HG03457 (cell line): ENCODE results near the gene ASTN2.

Experiments used
- ATAC-seq: cut with Tn5 transposase; IDR thresholded peaks from one replicate; pipeline ENCODE4 v1.9.1; 2021; ENCODE audit warnings: moderate number of reproducible peaks; ENCODE audit not compliant: unreplicated experiment

ASTN2 gene

DNA sequence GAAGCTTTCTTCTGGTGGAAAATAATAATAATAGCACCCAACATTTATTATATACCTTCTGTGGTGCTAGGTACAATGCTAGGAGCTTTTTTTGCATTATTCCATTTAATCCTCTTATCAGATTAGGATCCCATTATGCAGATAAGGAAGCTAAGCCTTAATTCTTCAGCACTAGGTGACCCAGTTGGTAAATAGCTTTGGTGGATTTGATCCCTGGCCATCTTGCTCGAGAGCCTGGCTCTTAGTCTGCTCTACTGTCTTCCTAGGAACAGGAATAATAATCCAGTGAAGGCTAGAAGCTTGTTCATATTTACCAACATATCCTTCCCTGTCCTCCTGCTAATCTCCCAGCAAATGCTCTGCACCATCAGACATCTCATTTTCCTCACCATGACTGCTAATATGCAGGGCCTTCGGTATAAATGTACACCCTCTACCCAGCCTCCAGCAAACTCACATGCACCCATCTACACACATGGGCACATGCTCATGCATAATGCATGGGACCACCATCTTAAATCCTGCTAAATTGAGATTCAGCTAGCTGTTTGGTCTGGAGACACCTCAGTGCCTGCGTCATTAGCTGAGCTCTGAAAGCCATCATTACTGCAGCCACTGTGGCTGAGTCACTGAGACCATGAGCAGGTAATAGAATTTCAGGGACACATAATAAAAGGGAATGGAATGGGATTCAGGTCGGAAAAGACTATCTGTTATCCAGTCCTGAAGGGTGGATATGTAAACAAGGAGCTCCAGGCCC, 640.3 kb downstream of the ASTN2 start:
- ATAC-seq = no peak

DNA sequence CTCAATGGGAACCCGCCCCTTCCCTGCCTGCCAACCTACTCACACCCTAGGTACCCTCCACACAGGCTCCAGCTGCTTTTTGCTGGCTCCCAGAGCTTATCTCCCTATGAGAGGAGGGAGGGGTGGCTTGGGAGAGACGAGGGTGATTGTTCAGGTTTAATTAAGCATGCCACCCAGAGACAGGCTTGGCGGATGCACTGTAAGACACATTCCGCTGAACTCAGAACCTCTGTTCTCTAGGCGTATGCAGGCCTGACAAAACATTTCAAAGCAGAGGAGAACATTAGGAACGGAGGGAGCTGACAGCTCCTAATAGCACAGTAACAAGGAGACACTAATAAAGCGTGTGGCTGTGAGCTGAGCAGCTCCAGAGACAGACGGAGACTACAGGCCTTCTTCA, 647.6 kb downstream of the ASTN2 start:
- ATAC-seq = no peak

DNA sequence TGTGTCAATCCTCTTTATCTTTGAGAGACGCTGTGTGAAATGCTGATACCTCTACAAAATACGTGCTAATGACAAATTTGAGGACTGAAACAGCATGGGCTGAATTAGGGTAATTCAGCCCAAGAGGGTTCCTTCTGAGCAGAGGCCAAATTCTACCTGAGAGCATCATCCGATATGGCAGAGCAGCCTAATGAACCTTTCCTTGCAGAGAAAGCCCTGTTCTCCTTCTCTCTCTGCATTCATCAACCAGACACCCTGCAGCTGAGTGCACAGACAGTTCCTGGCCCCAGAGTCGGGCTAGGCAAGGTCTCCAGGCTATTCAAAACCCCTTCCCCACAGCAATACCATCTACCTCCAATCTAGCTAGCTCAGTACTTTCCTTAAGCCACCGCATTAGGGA, 649.8 kb downstream of the ASTN2 start:
- ATAC-seq = no peak

DNA sequence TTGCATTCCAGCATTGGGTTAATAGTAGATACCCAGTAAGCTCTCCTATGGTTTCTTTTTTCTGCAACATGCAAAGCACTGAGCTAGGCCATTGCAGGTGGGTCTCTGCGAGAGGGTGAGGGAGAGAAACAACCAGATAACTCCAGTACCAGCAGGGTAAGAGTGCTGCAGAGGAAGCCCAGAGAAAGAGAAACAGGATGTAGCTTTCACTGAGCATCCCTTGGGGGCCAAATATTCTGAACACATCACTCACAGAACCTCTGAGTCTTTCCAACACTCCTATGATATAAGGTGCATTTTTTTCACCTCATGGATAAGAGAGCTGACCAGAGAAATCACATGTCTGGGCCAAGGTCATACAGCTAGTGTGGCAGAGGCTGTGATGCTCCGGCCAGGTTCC, 651.1 kb downstream of the ASTN2 start:
- ATAC-seq = no peak

DNA sequence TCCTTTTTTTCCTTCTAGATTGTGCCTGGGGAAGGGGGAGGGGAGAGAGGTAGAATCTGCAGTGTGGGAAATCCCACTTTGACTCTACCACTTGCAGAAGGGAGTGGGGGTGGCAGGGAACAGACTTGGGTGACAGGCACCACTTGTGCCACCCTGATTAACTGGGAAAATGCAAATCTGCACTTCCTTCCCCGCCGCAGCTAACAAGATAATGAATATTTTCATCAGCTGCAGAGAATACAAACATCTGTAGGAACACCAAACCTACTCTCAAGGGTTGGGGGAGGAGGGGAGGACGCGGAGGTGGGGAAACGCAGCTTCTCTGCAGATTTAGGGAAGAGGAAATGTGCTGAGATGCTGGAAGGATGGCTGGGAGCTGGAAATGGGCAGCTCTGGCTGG, 654.2 kb downstream of the ASTN2 start:
- ATAC-seq = no peak

DNA sequence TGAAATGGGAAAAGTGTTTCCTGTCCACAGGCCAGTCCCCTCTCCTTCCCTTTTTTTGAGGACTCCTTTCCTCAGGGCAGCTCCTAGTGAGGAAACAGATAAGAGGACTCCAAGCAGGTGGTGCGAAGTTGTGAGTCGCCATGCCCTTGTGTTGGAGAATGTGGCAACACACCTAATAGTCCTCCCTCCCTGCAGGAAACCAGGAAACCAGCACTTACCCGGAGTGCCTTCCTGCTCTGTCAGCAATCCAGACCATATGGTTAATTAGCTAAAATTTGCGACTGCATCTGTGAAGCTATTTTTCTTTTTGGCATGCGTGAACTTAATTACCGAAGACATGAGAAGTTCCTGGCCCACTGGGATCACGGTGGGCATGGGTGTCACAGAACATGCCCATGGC, 657.8 kb downstream of the ASTN2 start:
- no peak for ATAC-seq

DNA sequence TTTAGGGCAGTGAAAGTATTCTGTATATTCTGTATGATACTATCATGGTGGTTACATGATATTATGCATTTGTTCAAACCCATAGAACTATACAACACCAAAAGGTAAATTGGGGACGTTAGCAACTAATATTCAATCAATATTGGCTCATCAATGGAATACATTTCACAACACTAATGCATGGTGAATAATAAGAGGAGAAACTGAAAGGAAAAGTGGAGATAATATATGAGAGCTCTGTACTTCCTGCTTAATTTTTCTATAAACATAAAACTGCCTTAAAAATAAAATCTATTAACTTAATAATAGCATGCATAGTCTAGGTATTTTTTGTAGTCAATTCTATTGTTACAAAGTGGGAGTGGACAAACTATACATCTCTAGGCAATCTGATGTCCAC, 661.5 kb downstream of the ASTN2 start:
- no peak for ATAC-seq

DNA sequence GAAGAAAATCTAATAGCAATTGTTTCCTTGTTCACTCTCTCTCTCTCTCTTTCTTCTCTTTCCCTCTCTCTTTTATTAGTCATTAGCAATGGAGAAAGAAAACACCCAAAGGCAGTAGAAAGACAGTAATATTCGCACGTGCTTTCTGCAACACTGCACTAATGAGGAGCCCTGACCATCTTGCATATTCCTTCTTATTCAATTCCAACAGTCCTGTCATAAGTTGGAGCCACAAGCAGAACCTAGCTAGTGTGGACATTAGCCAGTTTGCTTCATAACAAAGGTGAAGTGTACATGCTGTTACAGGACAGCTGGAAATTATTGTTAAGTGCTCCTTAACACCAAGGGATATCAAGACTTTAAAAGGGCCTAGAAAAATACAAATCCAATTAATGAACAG, 664.3 kb downstream of the ASTN2 start:
- no peak for ATAC-seq

DNA sequence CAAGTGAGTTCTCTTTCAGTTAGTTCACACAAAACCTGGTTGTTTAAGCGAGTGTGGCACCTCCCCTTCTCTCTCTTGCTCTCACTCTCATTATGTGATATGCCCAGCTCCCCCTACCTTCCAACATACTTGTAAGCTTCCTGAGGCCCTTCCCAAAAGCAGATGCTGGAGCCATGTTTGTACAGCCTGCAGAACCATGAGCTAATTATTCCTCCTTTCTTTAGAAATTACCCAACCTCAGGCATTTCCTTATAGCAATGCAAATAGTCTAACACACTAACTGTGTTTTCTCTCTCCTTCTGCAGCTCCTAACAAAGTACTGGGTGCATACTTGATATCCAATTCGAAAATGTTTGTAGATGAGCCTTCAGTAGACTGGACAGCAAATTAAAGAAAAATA, 665.1 kb downstream of the ASTN2 start:
- ATAC-seq = no peak

DNA sequence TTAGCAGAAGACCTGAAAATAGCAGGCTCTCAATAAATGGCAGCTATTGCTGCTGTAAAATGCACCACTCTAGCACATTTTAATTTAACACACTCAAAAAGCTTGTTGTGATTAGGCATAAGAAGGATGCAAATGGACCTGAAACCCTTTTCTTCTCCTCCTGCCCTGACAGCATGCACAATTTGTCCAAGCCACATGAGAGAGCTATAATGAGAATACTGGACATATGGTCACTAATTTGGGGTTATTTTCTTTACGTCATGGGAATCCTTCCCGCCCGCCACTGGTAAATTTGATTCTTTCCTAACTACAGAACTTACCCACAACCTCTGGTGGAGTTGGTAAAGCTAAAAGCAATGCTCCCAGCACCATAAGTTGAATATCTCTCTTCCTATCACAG, 665.7 kb downstream of the ASTN2 start:
- ATAC-seq = no peak

DNA sequence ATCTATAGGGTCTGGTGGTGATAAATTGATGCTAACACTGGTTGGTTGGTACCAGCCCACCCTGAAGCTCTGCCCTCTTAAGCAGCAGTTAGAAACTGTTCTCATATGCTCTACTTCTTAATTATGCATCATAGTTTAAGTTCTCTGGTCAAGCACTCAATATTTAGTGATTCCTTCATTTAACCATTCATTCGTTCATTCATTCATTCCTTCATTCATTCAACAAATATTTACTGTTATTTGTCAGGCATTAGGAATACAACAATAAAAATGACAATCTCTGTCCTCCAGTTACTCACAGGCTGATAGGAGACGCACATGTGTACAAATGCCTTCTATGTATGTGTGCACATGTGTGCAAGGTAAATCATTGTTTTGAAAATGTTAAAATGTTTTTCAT, 673.1 kb downstream of the ASTN2 start:
- ATAC-seq = no peak

DNA sequence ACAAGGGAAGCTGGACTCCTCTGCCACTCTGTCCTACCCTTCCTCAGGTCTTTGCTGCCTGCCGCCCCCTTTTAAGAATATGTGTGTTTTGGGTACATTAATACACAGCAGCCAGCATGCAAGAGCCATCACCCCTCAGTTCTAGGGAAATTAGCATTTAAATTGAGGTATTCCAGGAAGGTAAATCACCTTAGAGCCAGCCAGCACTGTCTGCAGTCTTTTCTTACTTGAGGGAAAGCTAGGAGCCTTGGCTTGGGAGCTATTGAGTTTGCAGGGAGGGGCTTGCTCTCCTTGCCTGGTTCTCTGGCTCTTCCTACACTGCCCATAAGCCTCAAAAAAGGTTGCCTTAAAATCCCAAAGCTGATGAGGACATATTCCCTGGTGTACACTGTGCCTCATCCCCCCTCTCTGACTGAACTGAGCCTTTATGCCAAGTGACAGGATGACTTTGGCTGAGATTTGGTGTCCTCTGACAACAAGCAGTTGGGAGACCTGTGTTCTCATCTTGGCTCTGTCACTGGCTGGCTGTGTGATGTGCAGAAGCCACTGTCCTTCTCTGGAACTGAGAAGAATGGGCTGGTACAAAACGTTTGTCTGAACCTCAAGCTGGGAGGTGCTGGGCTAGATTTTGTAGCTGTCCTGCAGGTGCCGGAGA, 673.6 kb downstream of the ASTN2 start:
- ATAC-seq = no peak

DNA sequence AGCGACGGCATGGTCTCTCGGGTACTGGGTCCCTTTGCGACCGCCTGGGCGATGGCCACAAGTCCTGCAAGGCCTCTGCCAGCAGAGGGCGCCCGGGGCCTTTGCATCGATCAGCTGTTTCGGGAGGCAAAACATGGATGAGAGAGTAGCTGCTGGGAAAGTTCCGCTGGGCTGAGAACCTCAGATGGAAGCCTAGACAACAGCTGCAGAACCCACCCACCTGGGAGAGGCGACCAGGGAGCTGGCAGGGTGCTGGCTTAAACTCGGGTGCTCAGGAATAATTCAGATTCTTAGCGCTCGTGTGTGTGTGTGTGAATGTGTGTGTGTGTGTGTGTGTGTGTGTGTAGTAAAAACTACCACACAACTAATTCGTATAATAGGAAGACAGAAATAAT, 677.7 kb downstream of the ASTN2 start:
- peak; percentile 67 for ATAC-seq

DNA sequence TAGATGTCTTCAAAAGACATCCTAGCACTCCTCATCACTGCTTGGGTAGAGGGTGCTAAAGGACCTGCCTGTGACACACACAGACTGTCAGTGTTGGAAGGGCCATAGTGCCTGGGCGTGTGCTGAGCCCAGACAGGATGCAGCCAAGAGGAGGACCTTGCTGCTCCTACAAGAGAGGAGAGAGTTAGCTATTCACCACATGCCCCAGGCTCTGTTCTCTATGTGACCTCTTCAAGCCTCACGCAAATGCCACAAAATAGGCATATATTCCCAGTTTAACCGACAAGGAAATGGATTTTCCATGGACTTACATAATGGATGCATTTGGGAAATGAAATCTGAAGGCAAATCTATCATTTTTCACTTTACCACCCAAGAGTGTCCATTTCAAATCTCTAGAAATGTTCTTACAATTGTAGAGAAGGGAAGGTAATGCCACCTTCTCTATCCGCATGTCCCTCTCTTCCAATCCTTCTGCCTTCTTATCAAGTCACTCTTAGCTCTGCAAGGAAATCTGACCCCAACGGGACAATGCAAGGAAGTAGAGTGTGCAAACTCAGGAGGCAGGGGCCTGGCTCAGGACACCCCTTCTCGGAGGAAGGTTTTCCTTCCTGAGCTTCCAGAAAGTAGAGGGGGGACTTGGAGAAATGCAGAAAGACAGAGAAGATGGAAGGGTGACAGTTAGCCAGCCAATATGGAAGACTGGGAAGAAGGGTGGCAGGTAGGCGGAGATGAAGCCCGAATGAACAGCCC, 678.3 kb downstream of the ASTN2 start:
- no peak for ATAC-seq

DNA sequence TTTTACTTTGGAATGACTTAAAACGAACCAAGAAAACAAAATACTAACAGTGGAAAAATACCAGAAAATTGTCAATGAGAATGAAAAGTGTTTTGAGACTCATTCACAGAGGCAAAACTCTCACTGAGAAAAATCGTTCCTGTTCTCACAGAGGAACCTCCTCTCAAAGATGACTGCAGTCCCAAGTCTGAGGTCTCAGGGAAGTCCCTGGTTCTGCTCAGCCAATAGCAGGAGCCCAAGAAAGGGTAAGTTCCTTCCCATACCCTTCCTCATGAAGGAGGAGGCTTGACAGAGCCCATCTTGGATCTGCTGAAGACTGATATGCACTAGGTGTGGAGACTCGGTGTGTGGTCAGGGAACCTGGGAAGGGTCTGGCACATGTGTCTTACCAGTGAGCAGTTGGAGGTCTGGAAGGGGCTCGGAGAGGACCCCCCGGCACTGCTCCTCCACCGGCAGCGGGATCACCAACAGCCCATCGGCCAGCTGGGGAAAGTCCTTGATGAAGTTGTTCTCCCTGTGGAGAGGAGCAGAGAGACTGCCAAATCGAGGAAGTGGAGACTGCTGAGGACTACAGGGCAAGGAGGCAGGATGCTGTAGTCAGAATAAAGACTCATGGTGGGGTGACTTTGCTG, 681.7 kb downstream of the ASTN2 start:
- no peak for ATAC-seq

DNA sequence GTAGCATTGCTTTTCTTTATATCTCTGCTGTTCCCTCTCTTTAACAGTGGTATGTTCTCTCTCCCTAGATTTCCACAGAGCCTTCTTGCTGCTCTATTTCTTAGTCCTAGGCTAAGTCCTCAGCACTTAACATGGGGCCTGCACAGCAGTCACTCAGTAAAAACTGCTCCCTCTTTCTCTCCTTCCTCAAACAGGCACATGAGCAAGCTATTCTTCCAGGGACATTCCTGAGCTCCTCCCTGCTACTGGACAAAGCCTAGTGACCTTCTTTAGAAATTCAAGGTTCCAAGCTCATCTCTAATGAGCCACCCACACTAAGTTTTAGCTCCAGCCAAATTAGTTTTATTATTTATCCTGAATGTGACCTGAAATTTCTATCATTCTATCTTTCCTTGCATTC, 688.3 kb downstream of the ASTN2 start:
- ATAC-seq = no peak

DNA sequence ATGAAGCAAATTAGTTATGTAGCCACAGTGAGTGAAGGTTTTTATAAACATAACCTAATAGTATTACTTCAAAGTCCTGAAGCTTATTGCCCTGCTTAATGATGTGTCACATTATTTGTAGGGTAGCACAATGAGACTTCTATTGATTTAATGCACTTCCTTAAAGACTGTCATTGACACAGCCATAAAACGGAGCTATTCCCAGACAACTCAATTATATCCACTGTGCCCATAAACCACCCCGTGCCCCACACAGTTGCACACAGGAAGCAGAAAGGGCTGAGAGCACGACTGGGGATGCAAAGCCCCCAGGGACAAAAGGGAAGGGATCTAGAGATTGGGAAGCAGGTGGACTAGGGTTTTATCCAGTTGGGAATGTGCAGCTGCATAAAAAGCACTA, 690.7 kb downstream of the ASTN2 start:
- no peak for ATAC-seq

DNA sequence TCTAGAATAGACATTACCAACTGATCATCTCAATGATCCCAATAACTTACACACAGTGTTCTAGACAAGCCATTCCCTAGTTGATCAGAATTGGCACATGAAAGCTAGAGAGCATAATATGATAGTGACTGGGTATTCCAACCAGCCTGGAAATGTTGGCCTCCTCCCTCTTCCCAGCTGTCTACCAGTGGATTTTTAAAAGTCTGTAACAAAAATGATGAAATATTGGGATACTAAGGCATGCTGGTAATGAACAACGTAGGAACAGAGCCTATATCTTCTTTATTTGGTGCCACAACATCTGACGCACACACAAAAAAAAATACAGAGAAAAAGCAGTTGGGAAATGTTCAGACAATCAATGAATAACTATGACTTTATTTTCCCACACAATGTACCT, 692.9 kb downstream of the ASTN2 start:
- ATAC-seq = no peak

DNA sequence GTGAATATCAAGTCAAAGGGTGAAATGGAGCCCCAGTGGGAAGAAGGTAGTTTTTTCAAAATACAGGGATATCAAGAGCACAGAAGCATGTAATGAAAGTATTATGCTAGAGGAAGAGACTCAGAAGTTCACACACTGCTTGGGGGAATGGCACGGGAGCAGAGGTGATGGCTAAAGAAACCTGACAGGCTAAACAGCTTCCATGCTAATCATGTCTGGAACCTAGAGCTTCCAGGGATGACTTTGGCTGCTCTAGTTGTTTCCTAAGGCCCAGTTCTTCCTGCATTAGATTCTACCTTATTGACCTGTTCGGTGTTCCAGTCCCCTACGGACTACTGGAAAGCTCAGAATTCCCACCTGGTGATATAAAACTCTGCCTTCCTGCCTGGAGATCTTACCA, 693.4 kb downstream of the ASTN2 start:
- ATAC-seq = no peak

DNA sequence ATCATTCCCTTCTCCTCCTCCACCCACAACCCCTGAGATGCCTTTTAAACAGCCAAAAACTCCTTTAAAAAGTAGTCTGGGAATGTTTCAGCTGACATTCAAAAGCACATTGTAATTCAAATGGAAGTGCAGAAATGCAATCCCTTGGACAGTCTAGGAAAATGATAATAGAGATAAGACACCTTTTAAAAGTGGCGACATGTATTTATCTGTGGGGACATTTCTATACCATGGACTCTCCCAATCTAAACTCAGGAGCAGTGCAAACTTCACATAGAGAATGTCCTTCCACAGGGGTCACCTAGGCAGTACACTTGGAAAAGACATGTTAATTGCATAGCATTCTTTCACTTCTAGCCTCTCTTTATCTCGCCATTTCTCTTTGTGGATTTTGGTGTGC, 694.7 kb downstream of the ASTN2 start:
- no peak for ATAC-seq

DNA sequence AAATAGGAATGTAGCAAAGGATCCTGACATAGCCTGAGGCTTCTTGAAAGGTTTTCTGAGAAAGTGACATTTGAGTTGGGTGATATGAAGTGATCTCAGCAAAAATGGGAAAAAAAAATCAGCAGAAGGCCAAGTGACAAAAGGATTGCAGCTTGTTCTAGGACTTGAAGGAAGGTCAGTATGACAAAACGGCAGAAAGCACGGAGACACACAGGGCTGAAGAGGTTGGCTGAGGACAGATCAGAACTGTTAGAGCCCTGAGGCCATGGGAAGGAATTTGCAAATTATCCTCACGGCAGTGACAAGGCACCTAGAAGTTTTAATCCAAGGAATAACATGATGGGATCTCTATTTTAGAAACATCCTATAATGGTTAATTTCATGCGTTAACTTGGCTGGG, 696.7 kb downstream of the ASTN2 start:
- ATAC-seq = no peak

DNA sequence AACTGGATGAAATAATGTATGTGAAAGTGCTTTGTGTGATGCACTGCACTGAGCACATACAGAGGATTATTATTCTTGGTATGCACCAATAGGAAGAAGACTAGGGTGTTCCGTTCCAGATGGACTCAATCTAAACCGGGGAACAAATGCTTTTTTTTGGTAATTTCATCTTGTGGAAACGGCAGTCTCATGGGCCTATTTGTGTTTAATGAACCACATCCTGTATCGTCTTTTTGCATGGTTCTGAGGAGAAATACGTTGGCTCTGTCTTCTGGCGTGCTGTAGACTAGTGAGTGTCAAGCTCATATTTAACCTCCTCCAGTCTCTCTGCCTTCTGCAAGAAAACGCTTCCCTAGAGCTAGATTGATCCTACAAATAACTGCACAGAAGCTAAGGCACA, 697.7 kb downstream of the ASTN2 start:
- no peak for ATAC-seq
